ENCODE measurements around the gene MSL1. TPM values are rescaled to one million over a fixed set of nuclear protein-coding genes. Genes with fewer than 3 reads are reported as not detected.

MSL1 gene
- total and polyA plus RNA-seq, 10 donors: 52.6 to 154 (median 120) TPM

- intact Hi-C loops (cut with DNase I; ENCODE audit: low total_unique reads): no loop called here
- Histone ChIP-seq H3K27ac (peak overlapping the region in 4 of 8 donors; percentile 78 to 86 (median 80)), H3K4me1 (peaks cover 49 to 94% (median 76%) of the 10 kb centered on the region in 6 donors), H3K9me3 (no peaks in the 10 kb centered on the region), H3K36me3 (peaks cover 0 to 39% (median 11%) of the 10 kb centered on the region in 6 donors), H3K4me3 (no peak overlapping the region), H3K27me3 (replicated peaks in 1 of 7) (no peaks in the 10 kb centered on the region)
- no peak for TF ChIP-seq POLR2A (IDR thresholded peaks at IDR 0.05)
- TF ChIP-seq POLR2AphosphoS5 (IDR thresholded peaks at IDR 0.05): no peak
- TF ChIP-seq CTCF (IDR thresholded peaks at IDR 0.05 in 8 of 11, conservative IDR thresholded peaks at IDR 0.05 in 3 of 11): no peak
- no peak for DNase-seq
- 88 to 94% (median 92%) methylated on average over 7 of the region's 7 CpGs for WGBS, 5 donors
Measured at GRCh38 chr17:40073454-40074174, 48.2 kb upstream of the MSL1 start.

DNA sequence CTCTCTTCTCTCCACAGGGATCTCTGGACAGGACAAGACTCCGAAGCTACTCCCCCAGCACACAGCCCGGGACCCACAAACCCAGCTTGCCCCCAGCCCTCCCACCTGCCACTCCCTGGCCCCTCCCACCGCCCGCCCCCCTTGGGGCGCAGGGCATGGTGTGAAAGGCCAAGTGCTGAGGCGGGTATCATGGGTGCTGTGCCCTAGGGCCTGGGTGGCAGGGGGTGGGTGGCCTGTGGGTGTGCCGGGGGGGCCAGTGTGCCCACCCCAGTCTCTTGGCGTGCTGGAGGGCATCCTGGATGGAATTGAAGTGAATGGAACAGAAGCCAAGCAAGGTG is 47.6 kb upstream of the MSL1 start:
- Histone ChIP-seq H3K27ac (peak overlapping the region in 4 of 8 donors; percentile 78 to 86 (median 80)), H3K4me1 (peaks cover 48 to 88% (median 71%) of the 10 kb centered on the region in 6 donors)

GRCh38 chr17:40074871-40075200 is 46.9 kb upstream of the MSL1 start:
- Histone ChIP-seq H3K27ac (peak overlapping the region in 7 of 8 donors; percentile 29 to 86 (median 78)), H3K36me3 (peaks cover 0 to 49% (median 11%) of the 10 kb centered on the region in 6 donors), H3K27me3 (replicated peaks in 1 of 7) (no peaks in the 10 kb centered on the region), H3K4me1 (peaks cover 41 to 82% (median 64%) of the 10 kb centered on the region in 6 donors), H3K9me3 (no peaks in the 10 kb centered on the region), H3K4me3 (peak overlapping the region in 1 of 8 donors; percentile 38)
- intact Hi-C loops (cut with DNase I; ENCODE audit: low total_unique reads): no loop called here
- TF ChIP-seq POLR2AphosphoS5 (IDR thresholded peaks at IDR 0.05): no peak
- no peak for TF ChIP-seq POLR2A (IDR thresholded peaks at IDR 0.05)
- no peak for TF ChIP-seq CTCF (IDR thresholded peaks at IDR 0.05 in 8 of 11, conservative IDR thresholded peaks at IDR 0.05 in 3 of 11)
- DNase-seq: no peak
- WGBS, 5 donors: 59 to 72% (median 62%) methylated on average over 6 of the region's 6 CpGs

More for the DNA sequence above, 47.6 kb upstream of the MSL1 start:
- Histone ChIP-seq H3K4me3 (no peak overlapping the region), H3K36me3 (peaks cover 0 to 44% (median 11%) of the 10 kb centered on the region in 6 donors), H3K9me3 (no peaks in the 10 kb centered on the region), H3K27me3 (replicated peaks in 1 of 7) (no peaks in the 10 kb centered on the region)
- no peak for DNase-seq
- WGBS, 5 donors: 85 to 94% (median 89%) methylated on average over 8 of the region's 8 CpGs
- TF ChIP-seq POLR2A (IDR thresholded peaks at IDR 0.05) (no peak), CTCF (IDR thresholded peaks at IDR 0.05 in 8 of 11, conservative IDR thresholded peaks at IDR 0.05 in 3 of 11) (no peak), POLR2AphosphoS5 (IDR thresholded peaks at IDR 0.05) (no peak)
- intact Hi-C loops (cut with DNase I; ENCODE audit: low total_unique reads): no loop called here

DNA sequence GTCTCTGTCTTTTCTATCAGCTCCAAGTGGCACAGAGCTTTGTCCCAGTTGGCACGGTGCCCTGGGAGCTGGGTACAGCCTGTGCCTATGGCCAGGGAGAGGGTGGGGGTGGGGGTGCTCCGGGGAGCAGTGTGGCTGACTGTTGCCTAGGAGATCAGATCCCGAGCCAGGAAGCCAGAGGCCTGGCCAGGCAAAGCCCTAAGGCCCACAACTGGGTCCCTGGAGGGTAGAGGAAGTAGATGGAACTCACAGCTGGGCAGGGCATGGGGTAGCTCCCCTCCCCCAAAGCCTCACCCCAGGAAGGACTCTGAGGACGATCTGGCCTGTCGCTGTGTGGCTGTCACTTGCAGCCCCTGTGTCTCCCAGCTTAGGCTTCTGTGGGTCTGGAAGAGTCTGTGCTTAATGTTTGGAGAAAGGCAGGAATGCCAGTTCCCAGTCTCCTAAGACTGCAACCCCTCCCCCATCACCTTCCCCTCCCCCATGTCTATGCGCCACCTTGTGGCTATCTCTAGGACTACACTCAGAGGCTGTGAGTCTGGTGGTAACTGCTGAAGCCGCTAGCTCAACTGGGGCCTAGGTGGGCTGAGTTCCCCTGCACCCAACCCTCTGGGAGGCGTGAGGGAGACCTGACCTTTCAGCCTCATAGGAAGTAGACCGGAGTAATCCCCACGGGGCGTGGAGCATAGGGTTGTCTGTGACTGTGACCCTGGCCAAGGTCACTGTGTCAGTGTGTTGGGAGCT is 46.4 kb upstream of the MSL1 start:
- H3K4me1 ChIP-seq: peaks cover 36 to 76% (median 59%) of the 10 kb centered on the region in 6 donors
- H3K9me3 ChIP-seq: no peaks in the 10 kb centered on the region
- peak overlapping the region in 7 of 8 donors; percentile 29 to 86 (median 78) for H3K27ac ChIP-seq
- DNase-seq: peak; percentile 86
- peak overlapping the region in 1 of 8 donors; percentile 38 for H3K4me3 ChIP-seq
- H3K27me3 ChIP-seq (replicated peaks in 1 of 7): no peaks in the 10 kb centered on the region
- 5 to 23% (median 11%) methylated on average over 5 to 11 of the region's 11 CpGs for WGBS, 5 donors
- intact Hi-C loops (cut with DNase I; ENCODE audit: low total_unique reads): no loop called here
- TF ChIP-seq POLR2A (IDR thresholded peaks at IDR 0.05) (no peak), CTCF (IDR thresholded peaks at IDR 0.05 in 8 of 11, conservative IDR thresholded peaks at IDR 0.05 in 3 of 11) (peak; percentile 85 to 96 (median 92)), POLR2AphosphoS5 (IDR thresholded peaks at IDR 0.05) (peak; percentile 34 to 54 (median 45))
- peaks cover 0 to 50% (median 11%) of the 10 kb centered on the region in 6 donors for H3K36me3 ChIP-seq
